Measurements from ENCODE around the gene COL5A1.
"Not testable (repeated sequence)": the region's sequence is repeated elsewhere in the genome, so short reads cannot be mapped to it uniquely, and the experiment has no call there.

COL5A1 gene

DNA sequence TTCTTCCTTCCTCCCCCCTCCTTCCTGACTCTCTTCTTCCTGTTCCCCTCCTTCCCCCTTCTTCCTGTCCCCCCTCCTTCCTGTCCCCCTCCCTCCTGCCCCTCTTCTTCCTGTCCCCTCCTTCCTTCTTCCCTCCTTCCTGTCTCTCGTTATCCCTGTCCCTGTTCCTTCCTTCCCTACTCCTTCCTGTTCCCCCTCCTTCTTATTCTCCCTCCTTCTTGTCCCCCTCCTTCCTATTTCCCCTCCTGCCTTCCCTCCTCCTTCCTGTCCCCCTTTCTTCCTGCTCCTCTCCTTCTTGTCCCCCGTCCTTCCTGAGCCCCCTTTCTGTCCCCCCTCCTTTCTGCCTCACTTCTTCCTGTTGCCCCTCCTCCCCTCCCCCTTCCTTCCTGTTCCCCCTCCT lies 70.6 kb downstream of the COL5A1 start:
- DNase-seq: no peak

DNA sequence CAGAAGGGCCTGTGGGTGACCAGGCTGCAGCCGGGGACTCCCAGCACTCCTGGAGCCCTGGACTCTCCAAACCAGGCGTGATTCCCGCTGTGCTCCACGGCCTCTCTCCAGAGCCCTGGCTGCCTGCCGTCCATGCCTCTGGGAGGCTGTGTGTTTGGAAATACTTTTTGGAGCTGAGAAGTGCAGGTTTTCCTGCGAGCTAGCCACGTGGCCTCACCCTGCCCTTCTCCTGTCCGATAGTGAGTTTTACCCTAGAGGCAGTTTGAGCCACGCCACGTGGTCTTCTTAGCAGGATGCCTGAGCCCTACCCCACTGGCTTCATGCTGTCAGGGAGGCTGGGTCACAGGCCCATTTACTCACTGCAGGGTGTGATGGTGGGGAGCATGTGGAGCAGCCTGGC lies 71.3 kb downstream of the COL5A1 start:
- no peak for DNase-seq

DNA sequence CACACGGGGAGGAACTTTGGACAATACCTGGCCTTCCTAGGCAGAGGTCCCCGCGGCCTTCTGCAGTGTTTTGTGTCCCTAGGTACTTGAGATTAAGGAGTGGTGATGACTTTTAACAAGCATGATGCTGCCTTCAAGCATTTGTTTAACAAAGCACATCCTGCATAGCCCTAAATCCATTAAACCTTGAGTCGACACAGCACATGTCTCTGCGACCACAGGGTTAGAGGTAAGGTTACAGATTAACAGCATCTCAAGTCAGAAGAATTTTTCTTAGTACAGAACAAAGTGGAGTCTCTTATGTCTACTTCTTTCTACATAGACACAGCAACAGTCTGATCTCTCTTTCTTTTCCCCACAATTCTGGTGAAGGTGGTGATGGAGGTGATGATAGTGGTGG lies 73.9 kb downstream of the COL5A1 start:
- not testable (repeated sequence) for DNase-seq

DNA sequence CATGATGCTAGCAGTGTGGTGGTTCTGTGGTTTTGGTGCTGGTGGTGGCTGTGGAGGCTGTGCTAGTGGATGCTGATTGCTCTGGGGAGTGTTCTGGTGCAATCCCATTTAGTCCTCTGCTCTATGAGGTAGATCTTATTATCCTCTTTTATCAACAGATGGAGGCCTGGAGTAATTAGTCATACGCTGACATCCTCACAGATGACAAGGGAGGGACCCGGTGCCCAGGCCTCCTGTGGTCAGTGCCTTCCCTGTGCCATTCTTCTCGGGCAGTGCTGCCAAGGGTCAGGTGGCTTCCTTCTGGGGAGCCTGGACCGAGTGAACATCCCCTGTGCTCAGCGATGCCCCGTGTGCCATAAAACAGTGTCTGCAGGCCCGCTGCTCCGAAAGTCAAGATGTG lies 74.5 kb downstream of the COL5A1 start:
- no peak for DNase-seq

DNA sequence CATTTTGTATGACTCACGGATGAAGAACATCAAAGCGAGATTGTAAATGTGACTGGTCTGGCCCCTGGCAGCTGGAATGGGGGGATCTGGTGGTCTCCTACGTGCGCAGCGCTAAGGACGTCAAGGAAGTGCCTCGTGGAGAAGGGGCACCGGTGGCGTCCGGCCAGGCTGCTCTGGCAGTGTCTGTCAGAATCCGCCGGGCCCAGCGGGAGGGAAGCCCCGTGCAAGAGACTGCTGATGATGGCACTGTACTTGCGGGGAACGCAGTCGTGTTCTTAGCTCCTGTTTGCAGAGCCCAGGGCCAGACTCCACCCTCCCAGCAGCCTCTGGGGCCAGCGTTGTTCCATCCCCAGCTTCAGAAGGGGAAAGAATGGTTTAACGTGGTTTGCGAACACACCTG lies 75.5 kb downstream of the COL5A1 start:
- DNase-seq: no peak

DNA sequence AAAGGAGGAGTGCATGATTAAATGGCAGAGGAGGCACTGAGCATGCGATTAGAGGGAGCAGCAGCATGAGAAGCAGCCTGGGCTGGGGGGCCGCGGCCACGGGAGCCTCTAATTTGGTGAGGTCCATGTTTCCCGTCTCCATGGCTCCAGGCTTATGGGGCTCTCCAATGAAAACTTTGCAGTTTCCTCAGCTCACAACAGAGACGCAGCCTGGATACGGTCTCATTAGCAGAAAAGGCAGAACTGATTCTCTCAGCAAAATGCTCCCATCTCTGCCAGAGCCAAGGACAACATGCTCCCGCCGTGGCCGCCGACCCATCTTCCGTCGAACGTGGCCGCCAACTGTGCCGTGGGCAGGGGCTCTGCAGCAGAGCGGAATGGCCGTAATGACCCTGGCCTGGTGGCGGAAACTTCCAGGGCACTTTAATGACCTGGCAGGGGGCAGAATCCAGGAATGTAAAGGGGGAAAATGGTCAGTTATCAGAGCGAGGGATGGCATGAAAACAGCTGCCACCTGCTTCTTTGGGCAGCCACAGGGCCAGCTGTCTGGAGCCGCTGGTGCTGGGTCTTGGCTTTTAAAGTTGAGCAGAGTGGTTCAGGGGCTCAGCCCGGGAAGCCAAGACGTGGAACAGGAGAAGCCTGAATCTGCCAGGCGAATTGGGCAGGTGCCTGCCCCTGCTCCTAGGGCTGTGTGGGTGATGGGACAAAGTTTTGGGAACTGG lies 76.5 kb downstream of the COL5A1 start:
- no peak for DNase-seq

DNA sequence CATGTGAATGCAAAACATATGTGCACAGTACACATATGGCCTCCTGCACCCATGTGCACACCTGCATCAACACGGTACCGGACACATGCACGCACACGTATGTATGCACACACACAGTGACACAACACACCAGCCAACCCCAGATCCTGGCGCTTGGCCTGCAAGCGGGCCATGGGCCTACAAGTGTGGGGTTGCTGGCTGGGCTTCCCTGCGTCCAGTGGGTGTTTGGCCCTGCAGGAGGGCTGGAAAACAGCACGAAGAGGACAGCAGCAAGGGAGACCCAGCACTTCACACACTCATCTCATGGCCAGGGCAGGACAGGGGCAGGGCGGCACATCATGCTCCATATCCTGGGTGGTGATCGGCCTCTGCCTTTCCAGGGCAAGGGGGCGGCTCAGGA lies 77.7 kb downstream of the COL5A1 start:
- DNase-seq: no peak

DNA sequence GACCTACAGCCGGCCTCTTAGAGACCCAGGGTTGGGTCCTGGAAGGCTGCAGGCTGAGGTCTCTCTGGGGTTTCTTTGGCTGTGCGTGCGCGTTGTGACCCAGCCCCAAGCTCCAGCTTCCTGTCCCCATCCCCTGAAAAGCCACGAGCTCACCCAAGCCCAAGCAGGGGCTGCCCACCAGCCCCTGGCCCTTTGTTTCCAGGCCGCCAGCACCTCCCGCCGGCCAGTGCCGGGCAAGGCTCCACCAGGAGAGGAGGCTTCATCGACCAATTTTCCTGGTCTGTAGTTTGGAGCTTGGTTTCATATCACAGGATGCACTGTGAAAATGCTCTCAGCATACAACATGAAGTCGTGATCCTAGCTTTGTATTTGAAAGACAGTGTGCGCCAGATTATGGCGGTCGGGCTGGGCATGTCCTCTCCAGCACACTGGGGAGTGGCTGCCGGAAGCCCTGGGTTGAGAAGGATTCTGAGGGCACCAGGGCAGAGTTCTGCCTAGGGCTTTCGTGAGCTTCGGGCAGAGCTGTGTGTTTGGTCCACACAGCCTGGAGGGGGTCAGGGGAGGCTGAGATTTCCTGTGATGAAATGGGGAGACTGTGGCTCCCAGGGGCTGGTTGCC lies 78.6 kb downstream of the COL5A1 start:
- no peak for DNase-seq

DNA sequence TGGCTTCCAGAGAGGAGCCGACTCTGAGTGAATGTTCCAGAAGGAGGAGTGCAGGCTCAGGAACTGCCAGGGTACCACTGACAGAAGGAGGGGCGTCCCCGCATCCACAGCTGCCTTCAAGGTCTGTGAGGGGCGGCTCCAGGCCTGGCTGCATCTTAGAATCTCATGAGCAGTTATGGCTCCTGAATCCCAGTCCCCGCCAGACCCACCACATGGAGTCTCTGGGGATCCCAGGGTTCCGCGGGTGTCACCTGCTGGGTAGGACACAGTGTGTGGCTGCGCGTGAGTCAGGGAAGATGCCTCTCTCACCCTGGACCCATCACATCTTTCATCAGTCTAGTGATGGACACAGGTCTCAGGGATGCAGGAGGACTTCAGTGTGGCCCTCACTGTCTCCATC lies 79.2 kb downstream of the COL5A1 start:
- no peak for DNase-seq

DNA sequence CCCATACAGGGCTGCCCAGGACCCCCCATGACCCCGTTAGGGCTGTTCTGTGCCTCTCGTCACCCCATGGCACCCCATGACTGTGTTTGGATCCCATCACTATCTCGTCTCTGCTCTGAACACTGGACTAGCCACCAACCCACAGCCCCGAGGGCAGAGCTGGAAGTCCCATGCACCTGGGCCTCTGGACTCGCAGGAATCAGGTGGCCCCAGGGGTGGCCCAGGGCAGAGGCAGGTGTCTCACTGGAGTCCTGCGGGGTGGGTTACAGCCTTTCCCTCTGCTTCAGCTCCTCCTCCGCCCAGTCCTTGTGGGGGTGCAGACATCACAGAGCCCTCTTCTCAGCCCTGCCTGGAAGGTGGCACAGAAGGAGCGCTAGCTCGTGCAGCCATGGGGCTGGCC lies 79.7 kb downstream of the COL5A1 start:
- DNase-seq: no peak

DNA sequence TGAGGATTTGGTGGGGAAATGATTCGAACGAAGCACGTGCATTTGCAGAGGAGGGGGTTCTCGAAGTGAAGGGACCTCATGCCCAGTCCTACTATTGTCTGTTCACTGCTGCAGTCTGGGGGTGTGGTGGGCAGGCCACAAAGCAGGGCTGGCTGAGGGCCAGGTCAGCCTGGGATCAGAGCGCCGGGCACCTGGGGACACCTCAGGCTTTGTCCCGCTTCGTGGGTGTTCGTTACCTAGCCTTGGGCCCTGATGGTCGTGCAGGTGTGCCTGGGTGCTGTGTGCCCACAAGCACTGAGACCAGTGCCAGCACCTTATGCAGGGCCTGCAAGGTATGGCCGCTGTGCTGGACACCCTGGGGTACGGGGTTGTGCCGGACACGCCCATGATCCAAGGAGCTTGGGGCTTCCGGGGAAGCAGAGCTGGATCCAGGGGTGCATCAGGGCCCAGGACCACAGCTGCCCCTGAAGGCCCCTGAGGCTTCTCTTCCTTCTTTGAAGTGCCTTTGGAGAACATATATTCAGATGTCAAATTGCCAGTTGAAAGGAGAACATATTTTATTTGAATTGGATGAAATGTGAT lies 80.6 kb downstream of the COL5A1 start:
- DNase-seq: no peak

DNA sequence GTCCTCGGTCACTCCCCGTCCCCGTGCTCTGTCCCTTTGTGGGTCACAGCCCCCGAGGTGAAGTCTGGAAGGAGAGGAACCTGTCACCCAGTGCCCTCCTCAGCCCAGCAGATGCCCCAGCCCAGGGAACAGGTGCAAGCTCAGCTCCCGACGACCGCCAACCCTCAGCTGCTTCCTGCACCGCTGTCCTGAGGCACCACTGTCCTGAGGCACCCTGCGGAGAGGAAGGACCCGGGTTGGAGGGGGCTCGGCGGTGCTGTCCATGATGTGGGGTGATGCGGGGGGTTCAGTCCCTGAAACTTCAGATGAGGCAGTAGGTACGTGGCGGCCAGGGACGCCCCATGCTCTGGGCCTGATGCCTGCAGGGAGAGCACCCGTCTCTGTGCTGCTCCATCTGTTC lies 81.4 kb downstream of the COL5A1 start:
- DNase-seq: no peak

DNA sequence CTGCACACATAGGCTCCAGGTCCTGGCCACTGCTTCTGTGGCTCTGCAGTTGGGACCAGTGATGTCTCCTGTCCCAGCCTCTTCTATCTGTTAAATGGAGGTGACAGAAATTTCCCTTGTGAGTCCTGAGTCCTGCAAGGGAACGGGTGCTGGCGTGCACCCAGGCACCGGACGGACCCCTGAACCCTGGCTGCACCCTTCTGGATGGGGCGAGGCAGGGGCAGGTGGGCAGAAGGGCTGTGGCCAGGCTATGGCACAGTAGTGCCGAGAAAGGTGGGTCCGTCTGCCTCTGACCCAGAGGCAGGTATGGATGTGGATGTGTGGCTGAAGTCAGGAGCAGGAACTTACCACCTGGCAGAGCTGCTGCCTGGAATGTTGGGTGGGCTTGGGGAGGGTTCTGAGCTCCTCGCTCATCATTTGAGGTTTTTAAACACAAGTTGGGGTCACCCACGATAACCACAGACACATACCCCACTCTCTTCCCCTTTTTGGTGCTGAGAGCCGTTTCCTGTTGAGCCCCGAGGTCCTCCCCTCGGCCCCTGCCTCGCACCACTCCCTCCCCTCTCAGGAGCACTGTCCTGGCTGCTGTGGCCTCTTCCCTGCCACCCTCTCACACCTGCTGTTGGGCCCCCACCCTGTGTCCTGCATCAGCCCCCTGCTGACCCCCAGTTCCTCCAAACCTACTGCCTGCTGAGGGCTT lies 82.0 kb downstream of the COL5A1 start:
- no peak for DNase-seq

DNA sequence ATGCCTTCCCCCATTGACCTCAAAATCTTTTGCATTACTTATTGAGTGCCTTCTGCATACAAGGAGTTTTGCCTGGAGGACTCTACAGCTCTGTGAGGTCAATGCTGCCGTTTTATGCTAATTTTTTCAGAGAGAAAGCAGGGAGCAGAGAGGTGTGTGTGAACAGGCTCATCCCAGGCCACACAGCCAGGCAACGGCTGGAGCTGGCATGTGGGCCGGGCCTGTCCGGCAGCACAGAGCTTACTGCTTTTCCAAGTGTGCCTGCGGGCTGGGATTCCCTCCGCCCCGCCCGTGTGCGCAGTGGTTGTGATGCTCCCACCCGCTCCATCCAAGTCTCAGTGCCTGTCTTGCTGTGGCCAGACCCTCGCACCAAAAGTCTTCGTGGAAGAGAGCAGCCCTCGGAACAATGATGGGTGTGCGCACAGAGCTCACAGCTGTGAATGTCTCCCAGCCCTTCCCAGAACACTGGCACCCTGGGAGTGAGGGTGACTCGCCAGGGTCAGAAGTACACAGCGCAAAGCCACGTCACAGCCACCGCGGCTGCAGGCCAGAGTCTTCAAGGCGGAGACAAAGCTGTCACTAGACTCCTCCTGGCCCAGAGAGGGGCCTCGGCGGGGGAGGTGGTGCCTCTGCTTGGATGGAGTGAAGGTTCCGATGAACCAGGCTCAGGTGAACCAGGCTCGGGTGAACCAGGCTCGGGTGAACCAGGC lies 82.8 kb downstream of the COL5A1 start:
- DNase-seq: no peak

DNA sequence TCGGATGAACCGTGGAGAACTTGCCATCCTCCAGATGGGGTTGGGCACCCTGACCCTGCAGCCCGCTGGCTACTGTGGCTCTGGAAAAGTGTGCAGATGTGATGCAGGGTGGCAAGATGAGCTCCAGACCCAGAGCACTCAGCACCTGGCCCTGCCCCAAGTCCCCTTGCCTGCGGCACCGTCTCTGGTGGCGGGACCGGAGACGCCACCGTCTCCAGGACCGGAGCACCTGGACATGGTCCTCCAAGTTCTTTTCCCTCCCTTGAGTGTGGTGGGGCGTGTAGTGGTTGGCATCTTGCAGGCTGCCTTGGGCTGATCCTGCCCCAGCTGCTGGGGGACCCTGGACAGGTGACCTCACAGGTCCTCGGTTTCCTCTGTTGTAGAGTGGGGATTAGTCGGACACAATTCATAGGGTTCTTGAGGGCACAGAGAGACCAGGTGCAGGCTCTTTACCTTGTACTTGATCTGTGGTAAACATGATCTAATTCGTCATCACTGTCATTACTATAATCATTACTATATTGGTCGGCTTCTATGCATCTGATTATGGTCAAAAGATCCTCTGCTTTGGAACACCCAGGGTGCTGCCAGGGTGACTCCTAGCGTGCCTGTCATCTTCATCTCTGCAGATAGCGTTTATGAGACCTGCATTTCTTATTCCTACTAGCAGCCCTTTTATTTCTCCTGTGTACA lies 83.5 kb downstream of the COL5A1 start:
- no peak for DNase-seq

DNA sequence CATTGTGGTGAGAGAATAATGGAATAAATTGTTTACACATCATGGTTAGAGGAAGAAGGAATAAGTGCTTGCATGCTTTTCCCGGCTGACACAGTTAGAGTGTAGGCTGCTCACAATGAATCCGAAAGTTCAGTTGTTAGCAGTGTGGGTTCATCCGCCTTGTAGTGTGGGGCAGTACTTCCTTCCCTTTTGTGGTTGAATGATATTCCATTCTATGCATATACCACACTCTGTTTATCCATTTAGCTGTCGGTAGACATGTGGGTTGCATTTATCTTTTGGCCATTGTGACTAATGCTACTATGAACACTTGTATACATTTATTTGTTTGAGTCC lies 84.0 kb downstream of the COL5A1 start:
- no peak for DNase-seq

DNA sequence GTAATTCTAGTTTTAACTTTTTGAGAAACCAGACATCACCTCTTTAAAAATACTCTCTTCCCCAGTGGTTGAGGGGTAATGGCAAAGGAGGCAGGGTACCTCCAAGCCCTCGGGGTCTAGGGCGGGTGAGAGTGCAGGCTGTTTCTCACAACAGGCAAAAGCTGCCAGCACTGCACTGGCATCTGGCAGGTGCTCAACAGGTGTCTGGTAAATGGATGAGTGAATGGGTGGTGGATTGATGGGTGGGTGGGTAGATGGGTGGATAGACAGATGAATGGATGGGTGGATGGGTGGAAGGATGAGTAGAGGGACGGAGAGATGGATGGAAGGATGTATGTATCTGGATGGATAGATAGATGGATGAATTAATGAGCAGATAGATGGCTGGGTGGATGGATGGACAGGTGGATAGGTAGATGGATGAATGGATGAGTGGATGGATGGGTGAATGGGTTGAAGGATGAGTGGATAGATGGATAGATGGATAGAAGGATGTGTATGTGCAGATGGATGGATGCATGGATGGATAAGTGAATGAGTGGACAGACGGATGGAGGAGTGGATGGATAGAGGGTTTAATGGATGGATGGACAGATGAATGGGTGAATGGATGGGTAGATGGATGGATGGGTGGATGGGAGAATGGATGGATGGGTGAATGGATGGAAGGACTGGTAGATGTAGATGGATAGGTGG lies 84.6 kb downstream of the COL5A1 start:
- no peak for DNase-seq

DNA sequence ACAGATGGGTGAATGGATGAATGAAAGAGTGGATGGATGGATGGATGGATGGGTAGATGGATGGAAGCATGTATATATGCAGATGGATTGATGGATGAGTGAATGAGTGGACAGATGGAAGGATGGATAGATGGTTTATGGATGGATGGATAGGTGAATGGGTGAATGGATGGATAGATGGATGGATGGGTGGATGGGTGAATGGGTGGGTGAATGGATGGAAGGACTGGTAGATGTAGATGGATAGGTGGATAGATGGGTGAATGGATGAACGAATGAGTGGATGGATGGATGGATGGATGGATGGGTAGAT lies 85.1 kb downstream of the COL5A1 start:
- no peak for DNase-seq

DNA sequence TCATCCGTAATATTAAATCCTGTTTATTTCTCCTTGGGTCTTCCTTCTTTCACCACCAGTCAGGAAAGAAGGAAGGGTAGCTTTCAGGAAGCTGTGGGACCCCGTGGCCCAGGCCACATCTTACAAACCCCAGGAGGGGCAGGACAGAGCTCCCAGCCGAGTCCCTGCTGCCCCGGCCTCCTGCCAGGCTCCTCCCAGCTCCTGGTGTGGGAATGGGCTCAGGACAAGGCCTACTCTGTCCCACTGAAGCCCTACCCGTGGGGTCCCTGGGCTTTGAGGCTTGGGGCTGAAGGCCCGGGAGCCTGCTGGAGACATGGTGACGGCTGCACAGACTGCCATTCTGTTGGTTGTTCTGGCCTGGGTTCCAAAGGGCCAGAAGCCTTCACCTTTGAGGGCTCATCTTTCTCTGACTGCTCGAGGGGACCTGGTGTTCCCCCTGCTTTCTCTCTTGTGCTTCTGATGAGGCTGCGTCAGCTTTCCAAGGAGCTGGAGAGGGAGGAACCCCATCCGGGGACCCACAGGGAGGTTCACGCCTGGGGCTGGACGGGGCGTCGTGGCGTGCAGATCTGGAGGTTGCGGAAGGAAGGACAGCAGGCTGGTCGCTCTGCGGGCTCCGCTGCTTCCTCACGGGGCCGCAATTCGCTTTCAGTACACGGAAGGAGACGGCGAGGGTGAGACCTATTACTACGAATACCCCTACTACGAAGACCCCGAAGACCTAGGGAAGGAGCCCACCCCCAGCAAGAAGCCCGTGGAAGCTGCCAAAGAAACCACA lies 86.6 kb downstream of the COL5A1 start:
- DNase-seq: no peak

DNA sequence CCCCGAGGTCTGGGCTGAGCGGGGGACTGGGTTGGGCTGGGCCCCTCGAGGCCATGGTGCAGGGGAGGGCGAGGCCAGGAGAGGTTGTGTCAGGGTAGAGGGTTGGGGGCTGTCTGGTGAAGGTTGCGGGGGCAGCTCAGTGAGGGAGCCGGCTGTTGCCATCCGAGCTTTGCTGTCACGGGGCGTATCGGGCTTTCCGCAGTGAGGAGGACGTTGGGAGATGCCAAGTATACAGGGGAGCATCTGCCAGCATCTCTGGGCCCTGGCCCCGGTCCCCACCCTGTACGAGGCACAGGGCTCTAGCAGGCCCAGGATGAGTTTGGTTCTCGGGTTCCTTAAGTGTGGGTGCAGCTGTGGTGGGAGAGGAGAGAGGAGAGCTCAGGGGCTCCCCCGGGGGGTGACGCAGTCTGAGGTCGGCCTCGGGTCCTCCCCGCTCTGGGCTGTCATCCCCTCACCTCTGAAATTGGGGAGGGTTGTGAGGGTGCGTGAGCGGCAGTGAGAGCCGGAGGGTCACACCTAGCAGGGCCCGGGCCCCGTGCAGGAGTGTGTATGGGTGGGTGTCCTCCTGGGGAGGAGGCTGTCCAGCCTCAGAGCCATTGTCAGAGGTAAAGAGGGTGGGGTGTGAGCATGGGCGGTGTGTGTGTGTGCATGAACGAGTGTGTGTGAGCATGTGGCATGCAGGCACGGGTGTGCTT lies 87.3 kb downstream of the COL5A1 start:
- no peak for DNase-seq

Data from T-helper 2 cell (primary cell).